Activated CD4-positive, alpha-beta T cell treated with anti-CD3 and anti-CD28 coated beads for 36 hours (primary cell): ENCODE results near the gene OR6T1. TPM values are rescaled to one million over a fixed set of nuclear protein-coding genes. Genes with fewer than 3 reads are reported as not detected.

Experiments used
- ATAC-seq: fragments of 200-7000 bp; cut with Tn5 transposase; one replicate; pipeline ENCODE4 v1.10.0; 2021; ENCODE audit warnings: mild to moderate bottlenecking, moderate library complexity
- CTCF ChIA-PET: fragments of 350-600 bp; sonication (Branson Sonifier 250); formaldehyde crosslinking; loops from one replicate; lab custom pipeline; 2021; ENCODE audit warnings: antibody characterized with exemption; lab: Charles Lee
- POLR2A ChIA-PET: fragments of 350-600 bp; sonication (Branson Sonifier 250); formaldehyde crosslinking; loops from one replicate; lab custom pipeline; 2021; ENCODE audit warnings: antibody characterized with exemption, inconsistent platforms; lab: Charles Lee
- DNase-seq: peaks from one replicate; pipeline ENCODE4 v3.0.0-alpha.2; 2020
- H3K27ac Mint-ChIP-seq: one replicate; pipeline ENCODE4 v1.8.0; 2021; ENCODE audit warnings: mixed read lengths
- H3K27me3 Mint-ChIP-seq: one replicate; pipeline ENCODE4 v1.8.0; 2021; ENCODE audit warnings: mixed read lengths
- H3K36me3 Mint-ChIP-seq: one replicate; pipeline ENCODE4 v1.8.0; 2021; ENCODE audit warnings: low read depth, mixed read lengths
- H3K4me1 Mint-ChIP-seq: one replicate; pipeline ENCODE4 v1.8.0; 2021; ENCODE audit warnings: mixed read lengths
- H3K4me3 Mint-ChIP-seq: one replicate; pipeline ENCODE4 v1.8.0; 2021; ENCODE audit warnings: mild to moderate bottlenecking, moderate library complexity, mixed read lengths
- H3K9me3 Mint-ChIP-seq: one replicate; pipeline ENCODE4 v1.8.0; 2021; ENCODE audit warnings: low read depth, mixed read lengths
- intact Hi-C, 2 experiments: fragments of 100-400 bp; cut with DNase I in 1 of 2; cut with micrococcal nuclease in 1 of 2; formaldehyde crosslinking; loops; one replicate each; pipeline versions ENCODE4 v1.14.2 to v1.15.1; 2022 to 2024; cut with DNase I, micrococcal nuclease
- total RNA-seq, 2 experiments: library from RNA; stranded (reverse); gene quantifications; one replicate each; pipeline ENCODE4 v1.2.3, GENCODE V29; 2021

OR6T1 gene
- total RNA-seq, 2 experiments from 2014 or later, result not detected

- intact Hi-C loops, result no loop called here
- no peaks in the 10 kb centered on the region for H3K9me3 Mint-ChIP-seq
- no peaks in the 10 kb centered on the region for H3K4me1 Mint-ChIP-seq
- ATAC-seq (no peak), DNase-seq (no peak)
- POLR2A ChIA-PET, result no interaction called here
- H3K36me3 Mint-ChIP-seq, result no peaks in the 10 kb centered on the region
- CTCF ChIA-PET, result no interaction called here
- peaks cover 6% of the 10 kb centered on the region for H3K27me3 Mint-ChIP-seq
- no peak overlapping the region for H3K27ac Mint-ChIP-seq
- no peak overlapping the region for H3K4me3 Mint-ChIP-seq
These were observed 38.7 kb downstream of the OR6T1 start for GRCh38 chr11:123904932-123905331.

GRCh38 chr11:123903932-123904331 lies 39.7 kb downstream of the OR6T1 start:
- H3K9me3 Mint-ChIP-seq, result no peaks in the 10 kb centered on the region
- H3K4me1 Mint-ChIP-seq, result no peaks in the 10 kb centered on the region
- intact Hi-C loops, result no loop called here
- peaks cover 8% of the 10 kb centered on the region for H3K27me3 Mint-ChIP-seq
- H3K4me3 Mint-ChIP-seq, result no peak overlapping the region
- POLR2A ChIA-PET, result no interaction called here
- no peak for ATAC-seq
- no peaks in the 10 kb centered on the region for H3K36me3 Mint-ChIP-seq
- no peak for DNase-seq
- CTCF ChIA-PET, result no interaction called here
- H3K27ac Mint-ChIP-seq, result no peak overlapping the region

GRCh38 chr11:123901867-123902266 lies 41.8 kb downstream of the OR6T1 start, which contains the start of gene OR8D4:
TSS of gene OR8D4 (plus strand) at chr11:123902167. CDS start at chr11:123906432, 4,265 bp downstream.
- intact Hi-C loops, result no loop called here
- CTCF ChIA-PET, result no interaction called here
- H3K9me3 Mint-ChIP-seq, result no peaks in the 10 kb centered on the region
- ATAC-seq (no peak), DNase-seq (no peak)
- peaks cover 4% of the 10 kb centered on the region for H3K27me3 Mint-ChIP-seq
- no peak within 1 kb of the TSS for H3K27ac Mint-ChIP-seq
- H3K36me3 Mint-ChIP-seq, result no peaks in the 10 kb centered on the region
- no peak within 1 kb of the TSS for H3K4me3 Mint-ChIP-seq
- H3K4me1 Mint-ChIP-seq, result no peaks in the 10 kb centered on the region
- POLR2A ChIA-PET, result no interaction called here

DNA sequence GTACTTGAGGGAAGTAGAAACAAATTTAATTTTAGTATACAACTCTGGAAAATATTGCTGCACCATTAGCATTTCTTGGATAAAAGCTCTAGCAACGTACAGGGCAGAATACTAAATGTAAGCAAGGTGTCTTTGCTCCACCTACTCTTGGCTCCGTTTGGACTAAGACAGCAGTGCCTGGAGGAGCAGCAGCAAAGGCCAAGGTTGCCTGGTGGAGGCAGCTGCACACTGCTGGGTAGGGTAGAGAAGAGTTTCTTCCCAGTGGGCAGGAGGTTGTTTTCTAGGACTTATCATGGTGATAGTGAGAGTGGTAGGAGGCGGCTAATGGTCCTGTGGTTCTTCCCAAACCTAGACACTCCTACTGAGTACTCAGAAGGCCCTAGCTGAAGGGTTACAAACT lies 43.8 kb downstream of the OR6T1 start:
- ATAC-seq (no peak), DNase-seq (no peak)
- H3K27ac Mint-ChIP-seq, result no peak overlapping the region
- intact Hi-C loops, result no loop called here
- POLR2A ChIA-PET, result no interaction called here
- peaks cover 2% of the 10 kb centered on the region for H3K27me3 Mint-ChIP-seq
- H3K4me1 Mint-ChIP-seq, result no peaks in the 10 kb centered on the region
- no peak overlapping the region for H3K4me3 Mint-ChIP-seq
- no peaks in the 10 kb centered on the region for H3K9me3 Mint-ChIP-seq
- H3K36me3 Mint-ChIP-seq, result no peaks in the 10 kb centered on the region
- CTCF ChIA-PET, result no interaction called here

Other genes starting within 250 kb of the OR6T1 start
- gene ZNF202, start 202.2 kb downstream of the OR6T1 start, total RNA-seq, result 10 to 100 TPM in 1 of 2 experiments, 1 to 10 TPM in 1; 9.5 to 12.1 TPM
- gene OR6X1, start 189.3 kb downstream of the OR6T1 start, total RNA-seq, result not detected
- gene OR6M1, start 137.5 kb downstream of the OR6T1 start, total RNA-seq, result not detected
- gene TMEM225, start 58.2 kb downstream of the OR6T1 start, total RNA-seq, result not detected
- gene OR8D4, start 41.7 kb downstream of the OR6T1 start, total RNA-seq, result not detected
- gene OR4D5, start 4.2 kb downstream of the OR6T1 start, total RNA-seq, result not detected
- not detected for gene OR10S1, start 33.9 kb upstream of the OR6T1 start, total RNA-seq
- gene OR10G6, start 51.3 kb upstream of the OR6T1 start, total RNA-seq, result not detected
- not detected for gene OR10G4, start 69.2 kb upstream of the OR6T1 start, total RNA-seq
- not detected for gene OR10G9, start 79.2 kb upstream of the OR6T1 start, total RNA-seq
- gene OR10G8, start 83.0 kb upstream of the OR6T1 start, total RNA-seq, result not detected
- not detected for gene OR10G7, start 97.5 kb upstream of the OR6T1 start, total RNA-seq
- gene VWA5A, start 171.6 kb upstream of the OR6T1 start, total RNA-seq, result 1 to 10 TPM; 8.6 to 8.8 TPM
- gene OR10D3, start 239.5 kb upstream of the OR6T1 start, total RNA-seq, result not detected